ENCODE results near the gene TARBP2.
A peak's percentile ranks its signal among the peaks of the same experiment; 100 is the strongest.

Gene TARBP2

DNA sequence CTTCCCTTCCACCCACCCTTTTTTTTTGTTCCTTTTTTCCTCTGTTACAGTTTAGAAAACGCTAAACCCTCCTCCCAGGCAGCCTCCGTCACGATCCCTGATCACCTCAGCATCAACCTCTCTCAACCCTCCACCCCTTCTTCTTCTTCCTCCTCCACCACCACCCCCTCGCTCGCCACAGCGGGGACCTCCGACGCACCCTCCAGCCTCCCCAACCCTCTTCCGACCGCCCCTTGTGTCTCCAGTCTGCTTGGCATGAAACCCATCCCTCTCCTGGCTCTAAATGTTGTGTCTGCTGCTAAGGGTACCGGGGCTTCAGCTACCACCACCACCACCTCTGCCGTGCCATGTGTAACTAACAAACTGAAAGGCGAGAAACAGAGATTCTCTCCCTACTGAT is 26.3 kb upstream of the TARBP2 start:
- DNase-seq: no peak

DNA sequence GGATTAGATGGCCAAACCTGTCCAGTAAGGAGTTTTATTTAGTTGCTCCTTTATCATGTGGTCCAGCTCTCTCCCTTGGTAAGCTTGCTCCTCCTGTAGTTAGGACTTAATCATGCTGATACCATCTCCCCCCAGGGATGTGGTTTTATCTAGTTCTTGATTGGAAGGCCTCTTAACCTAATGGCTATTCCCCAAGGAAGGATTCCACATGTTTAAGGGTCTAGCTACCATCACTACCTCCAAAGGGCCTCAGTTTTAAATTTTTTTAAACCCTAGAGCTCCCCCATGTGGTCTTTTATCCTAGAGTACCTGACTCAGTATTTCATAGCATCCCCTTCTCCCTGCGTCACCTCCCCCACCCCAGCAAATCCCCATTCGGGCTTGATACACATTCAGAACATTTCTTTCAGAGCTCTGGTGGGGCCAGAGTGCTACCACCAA is 24.3 kb upstream of the TARBP2 start:
- DNase-seq: peak; percentile 26

DNA sequence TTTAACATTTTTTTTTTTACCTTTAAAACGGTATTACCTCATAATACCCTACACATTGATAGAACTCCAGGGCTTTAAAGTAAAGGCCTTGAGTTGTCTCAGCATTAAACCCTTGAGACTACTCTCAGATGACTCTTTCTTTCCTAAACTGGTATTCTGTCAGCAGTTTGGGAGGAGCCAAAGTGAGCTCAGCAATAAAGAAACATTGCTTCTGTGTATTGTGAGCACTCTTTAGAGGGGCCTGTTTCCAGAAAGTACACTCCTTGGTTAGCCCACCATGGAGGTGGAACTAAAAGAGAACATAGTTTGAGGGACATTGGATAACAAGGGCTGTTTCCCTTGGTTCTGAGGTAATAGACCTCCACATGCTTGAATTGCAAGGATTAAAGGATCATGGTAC is 22.2 kb upstream of the TARBP2 start:
- DNase-seq: no peak

- no peak for DNase-seq
These were observed 21.8 kb upstream of the TARBP2 start for GRCh38 chr12:53479331-53479730.

DNA sequence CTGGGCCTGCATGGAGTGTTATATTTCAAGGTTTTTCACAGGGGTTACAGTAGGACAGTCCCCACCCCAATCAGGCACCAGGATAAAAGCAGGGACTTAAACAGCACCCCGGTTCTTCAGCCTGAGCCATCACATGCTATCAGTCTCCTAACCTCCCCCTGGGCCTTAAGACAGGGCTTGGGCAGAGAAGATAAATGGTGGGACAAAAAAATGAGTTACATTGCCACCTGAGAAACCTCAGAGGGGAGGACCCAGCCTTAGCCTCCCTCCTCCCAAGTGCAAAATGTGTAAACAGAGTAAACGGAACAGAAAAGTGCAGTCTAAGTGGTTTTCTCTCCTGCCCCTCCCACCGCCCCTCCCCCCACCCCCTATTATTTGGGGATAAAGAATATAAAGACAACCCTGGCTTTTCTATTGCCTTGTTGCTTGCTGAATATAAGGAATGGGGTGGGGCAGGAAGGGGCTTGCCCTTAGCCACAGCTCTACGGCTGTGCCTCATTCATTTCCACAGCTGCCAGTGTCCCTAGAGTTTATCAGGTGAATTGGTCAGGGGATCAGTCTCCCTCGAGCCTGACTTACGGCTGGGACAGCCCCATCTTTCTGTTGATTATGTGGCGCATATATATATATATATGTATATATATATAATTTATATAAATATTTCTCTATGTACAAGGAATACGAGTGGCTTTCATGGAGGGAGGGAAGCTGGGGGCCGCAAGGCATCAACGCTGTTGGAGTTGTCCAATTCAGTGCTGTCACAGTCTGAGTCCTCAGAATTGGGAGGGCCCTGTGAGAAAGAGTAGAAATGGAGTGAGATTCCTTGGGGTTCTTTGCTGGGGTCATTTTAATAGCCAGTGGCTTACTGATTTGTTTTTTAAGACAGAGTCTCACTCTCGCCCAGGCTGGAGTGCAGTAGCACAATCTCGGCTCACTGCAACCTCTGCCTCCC is 20.3 kb upstream of the TARBP2 start:
- no peak for DNase-seq

DNA sequence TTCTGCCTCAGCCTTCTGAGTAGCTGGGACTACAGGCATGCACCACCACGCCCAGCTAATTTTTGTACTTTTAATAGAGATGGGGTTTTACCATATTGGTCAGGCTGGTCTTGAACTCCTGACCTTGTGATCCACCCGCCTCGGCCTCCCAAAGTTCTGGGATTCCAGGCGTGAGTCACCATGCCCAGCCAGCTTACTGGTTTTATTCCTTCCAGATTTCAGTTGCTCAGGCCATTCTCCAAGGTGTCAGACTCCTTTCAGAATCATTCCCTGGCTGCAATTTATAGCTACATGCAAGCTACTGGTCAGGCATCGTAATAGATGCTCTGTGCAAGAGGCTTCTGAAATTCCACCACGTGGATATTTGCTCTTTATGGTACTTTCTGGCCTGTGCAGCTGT is 19.6 kb upstream of the TARBP2 start:
- DNase-seq: peak; percentile 47

DNA sequence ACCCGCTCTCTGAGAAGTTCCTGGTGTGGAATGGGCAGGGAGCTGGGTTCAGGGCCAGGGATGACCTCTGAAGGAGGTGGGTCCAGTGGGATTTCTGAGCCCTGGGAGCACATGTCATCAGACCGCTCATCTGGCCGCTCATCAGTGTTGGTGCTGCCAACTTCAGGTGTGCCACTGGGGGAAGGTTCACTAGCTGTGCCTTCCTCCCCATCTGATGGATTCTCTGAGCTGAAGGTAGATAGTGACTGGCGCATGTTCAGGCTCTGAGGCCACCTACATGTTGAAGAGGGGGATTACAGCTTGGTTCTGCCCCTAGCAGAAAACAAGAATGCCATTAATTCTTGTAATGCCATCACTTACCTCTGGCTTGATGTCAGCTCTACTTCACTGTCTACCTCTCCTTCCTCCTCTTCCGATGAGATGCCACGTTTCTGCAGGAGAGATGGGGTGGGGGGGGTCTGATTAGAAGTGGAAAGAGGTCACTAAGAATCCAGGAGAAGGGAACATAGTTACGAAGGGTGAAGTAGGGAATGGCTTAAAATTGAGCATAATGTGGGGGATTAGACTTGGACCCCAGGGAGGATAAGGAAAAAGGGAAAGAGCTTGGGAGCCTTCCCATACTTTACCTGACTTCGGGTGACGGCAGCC is 19.0 kb upstream of the TARBP2 start:
- DNase-seq: peak; percentile 42

DNA sequence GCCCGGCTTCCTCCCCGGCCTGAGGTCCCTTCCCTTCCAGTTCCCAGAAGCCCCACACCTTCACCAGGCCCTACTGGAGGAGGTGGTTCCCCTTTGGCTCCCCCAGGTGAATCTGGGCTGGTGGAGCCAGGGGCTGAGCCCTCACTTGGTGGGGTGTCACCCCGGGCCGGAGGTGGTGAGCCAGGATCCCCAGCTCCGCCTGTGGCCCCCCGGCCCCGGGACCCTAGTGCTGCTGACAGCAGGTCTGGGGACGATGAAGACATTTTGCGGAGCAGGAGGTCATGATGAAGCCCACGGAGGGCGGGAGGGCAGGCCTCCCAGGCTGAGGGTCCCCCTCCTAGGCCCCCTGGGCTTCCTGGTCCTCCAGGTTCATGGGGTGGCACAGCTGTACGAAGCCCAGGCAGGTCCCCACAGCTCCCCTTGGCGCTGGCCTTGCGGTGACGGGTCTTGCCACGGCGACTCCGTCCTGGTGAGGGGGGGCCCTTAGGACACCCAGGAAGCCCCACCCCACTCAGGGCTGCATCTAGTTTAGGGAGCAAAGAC is 18.4 kb upstream of the TARBP2 start:
- DNase-seq: no peak

DNA sequence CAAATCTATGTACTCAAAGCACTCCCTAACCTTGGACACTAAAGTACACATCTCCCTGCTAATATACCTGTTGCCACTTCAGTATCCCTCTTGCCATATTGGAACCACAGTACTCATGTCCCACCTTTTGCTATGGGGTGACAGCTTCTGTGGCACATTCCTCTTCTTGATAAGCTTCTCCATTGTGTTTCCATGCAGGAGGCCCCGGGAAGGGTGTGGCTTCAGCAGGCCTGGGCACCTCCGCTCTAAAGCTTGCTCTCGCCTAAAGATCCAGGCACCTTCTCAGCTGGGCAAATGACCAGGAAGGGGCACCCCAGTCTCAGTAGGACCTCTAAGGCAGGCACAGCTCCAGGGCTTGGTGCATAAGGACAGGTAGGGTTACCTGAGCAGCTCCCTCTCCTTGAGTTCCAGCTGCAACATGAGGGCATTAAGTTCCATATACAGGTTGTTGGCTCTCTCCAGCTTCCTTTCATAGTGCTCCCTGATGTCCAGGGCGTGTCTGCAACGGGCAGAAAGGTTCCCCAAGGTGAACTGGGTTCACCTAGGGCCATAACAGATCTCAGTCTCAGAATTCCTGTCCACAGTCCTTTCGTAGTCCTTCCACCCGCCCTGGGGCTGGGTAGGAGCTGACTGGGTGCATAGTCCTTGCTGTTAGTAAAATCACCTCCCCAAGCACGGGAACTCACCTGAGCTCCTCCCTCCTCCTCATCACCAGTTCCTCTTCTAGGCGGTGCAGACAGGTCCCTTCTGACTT is 17.7 kb upstream of the TARBP2 start:
- no peak for DNase-seq

DNA sequence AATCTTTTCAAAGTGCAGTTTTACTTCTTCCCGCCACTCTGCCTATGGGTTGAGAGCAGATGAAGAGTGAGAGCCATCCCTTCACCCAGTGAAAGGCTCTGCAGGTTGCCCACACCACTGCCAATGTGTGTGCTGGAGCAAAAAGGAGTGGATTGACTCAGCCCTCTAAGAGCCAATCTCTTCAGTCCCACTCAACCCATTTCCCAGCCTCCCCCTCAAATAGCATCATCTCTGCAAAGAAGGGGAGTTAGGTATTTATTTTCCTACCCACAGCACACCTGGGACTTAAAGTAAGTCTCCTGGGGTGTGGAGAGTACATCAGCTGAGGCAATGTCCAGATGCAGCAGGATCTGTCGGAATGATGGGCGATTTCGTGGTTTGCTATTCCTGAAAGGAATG is 17.1 kb upstream of the TARBP2 start:
- DNase-seq: no peak

GRCh38 chr12:53484686-53485575 is 16.2 kb upstream of the TARBP2 start:
- no peak for DNase-seq

DNA sequence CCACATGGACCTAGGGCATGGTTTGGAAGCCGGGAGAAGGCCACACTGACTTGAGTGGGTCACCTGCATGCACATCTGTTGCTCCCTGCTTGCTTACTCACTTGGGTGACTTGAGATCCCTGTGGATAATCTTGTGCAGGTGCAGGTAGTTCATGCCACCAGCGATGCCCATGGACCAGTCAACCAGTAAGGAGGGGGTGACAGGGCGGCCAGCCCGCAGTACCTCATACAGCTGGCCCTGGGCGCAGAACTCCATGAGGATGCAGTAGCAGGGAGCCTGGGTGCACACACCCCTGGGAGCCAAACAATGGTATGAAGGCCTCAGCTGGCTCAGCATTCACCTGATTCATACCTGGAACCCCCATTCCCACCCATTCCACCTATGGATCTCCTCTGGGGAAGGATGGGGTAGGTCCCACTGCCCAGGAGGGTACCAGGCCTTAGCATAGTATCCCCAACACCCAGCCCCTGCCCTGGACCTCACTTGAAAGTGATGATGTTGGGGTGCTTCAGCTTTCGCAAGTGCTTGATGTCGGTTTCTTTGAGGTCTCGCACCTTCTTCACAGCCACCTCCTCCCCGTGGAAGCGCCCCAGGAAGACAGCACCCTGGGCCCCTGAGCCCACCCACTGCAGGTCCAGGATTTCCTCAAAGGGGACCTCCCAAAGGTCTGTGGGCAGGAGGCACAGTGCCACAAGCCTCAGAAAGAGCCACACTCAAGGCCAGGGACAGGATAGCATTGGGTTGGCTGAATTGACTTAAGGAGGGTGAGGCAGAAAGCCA is 14.9 kb upstream of the TARBP2 start:
- DNase-seq: no peak

DNA sequence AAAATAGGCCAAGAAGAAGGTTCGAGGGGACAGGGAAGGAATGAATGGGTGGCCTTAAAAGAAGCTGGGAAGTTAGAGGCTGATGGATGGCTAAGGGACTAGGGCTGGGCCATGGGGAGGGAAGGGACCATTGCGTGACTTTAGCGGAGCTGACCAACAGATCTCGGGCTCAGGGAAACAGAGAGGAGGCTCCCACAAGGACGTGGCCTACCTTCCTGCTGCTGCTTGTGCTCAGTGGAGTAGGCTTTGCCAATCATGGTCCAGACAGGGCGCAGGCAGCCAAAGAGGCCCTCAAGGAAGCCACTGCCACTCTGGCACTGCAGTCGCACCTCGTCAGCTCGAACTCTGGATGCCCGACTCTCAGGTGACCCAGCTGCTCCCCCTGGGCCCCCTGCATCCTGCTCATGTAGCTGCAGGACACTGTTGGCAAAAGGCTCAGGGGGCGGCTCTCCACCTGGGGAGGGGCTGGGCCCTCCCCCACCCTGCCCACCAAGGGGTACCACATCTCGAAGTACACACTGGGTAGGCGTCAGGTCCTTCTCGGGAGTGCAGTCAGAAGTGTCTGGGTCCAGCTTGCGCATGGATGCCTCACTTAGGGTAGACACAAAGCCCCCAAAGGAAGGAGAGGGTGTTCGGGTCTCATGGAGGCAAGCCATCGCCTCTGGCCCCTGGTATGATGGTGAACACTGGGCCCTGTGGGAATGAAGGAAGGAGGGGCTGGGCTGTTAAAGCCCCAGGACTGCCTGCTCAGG is 14.2 kb upstream of the TARBP2 start:
- no peak for DNase-seq

DNA sequence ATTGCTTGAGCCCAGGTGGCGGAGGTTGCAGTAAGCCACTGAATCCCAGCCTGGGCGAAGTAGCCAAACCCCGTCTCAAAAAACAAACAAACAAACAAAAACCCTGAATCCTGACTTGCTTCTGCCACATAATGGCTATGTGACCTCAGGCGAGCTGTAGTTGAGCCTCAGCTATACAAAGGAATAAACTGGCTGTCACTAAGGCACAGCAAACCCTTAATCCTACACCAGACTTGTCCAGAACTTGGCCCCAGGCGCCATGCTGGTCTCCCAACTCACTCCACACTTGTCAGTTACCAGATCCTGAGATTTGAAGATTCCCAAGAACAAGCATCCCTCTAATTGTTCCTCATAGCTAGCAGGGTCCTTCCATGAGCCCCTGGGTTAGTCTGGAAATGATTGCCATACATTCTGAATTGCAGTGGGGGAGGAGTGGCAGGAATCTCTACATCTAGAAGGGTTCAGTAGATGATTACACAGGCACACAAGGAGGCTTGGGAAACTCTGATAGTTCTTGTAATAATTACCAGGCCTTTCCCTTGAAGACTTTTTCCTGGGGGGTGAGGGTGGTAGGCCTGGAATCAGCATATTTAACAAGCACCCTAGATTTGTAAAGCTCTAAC is 11.7 kb upstream of the TARBP2 start:
- DNase-seq: no peak

DNA sequence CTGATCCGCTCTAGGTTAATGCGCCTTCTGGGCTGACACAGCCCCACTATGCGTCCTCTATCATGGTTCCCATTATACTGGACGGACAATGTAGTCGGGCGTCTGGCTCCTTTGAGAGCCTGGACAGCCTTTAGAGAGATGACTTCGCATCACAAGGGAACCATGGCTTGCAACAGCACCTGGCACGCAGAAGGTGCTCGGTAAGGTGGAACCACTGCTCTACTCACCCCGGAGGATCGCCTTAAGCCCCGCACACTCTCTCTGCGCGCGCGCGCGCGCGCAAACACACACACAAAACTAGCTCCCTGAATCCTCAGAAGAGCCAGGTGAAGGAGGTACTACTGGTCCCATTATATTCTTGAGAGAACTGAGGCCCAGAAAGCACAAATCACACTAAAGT is 8.9 kb upstream of the TARBP2 start:
- no peak for DNase-seq

DNA sequence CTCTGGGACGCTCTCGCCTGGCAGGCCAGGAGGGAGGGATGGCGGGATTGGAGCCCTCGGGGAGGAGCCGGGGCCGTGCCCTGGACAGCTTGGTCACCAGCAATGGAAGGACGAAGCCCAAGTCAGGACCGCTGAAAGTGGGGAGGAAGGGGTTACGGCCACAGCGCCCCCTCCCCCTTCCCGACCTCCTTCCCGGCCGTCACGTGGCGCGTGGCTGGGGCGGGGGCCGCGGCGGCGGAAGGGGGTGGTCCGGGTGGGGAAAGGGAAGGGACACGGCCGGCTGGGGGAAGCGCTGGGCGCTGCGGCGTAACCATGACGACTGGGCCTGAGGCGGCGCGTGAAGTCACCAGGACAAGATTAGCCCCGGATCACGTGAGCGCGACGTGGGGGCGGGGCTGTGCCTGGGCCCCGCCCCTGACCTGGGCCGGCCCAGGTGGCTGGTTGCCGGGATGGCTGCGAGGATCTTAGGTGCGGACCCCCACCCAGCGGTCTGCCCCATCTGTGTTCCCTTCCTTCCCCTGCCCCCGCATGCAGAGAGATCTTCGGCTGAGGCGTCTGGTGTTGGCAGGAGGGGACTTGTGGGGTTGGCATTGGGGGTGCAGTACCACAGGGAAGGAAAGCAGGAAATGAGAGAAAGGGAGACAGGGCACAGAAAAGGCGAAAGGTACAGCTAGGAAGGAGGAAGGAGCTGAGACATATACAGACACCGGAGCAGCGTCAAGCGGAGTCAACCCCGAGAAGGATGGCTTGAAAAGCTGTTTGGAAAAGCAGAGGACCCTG is 8.1 kb upstream of the TARBP2 start:
- peak; percentile 89 for DNase-seq

- no peak for DNase-seq
These were observed 7.3 kb upstream of the TARBP2 start for GRCh38 chr12:53493610-53494391.

Data from fibroblast of skin of abdomen (primary cell).